Right lobe of liver (tissue), 6 donors: ENCODE data around the gene CEP72. TPM values are rescaled to one million over a fixed set of nuclear protein-coding genes. Genes with fewer than 3 reads are reported as not detected.
A peak's percentile ranks its signal among the peaks of the same experiment; 100 is the strongest.
"Not testable (repeated sequence)": the region's sequence is repeated elsewhere in the genome, so short reads cannot be mapped to it uniquely, and the experiment has no call there.

ENCODE experiments used
- ATAC-seq, 4 donors: fragments of 200-7000 bp; cut with Tn5 transposase; one replicate each; pipeline ENCODE4 v1.9.1; 2020; ENCODE audit warnings: mild to moderate bottlenecking in 4 of 4, moderate library complexity in 4 of 4
- DNase-seq, 3 donors: peaks; one replicate each; pipeline ENCODE4 v3.0.0-alpha.2; 2020
- H3K27ac ChIP-seq, 3 donors: fragments of 200-600 bp; one replicate each; pipeline ENCODE4 v1.8.0; 2022
- H3K27me3 ChIP-seq, 2 donors: fragments of 200-600 bp; one replicate each; pipeline ENCODE4 v1.8.0; 2022
- H3K36me3 ChIP-seq, 4 donors: fragments of 200-600 bp; sonication (generic) in 1 of 4; one replicate each; pipeline versions ENCODE4 v1.5.1 to v1.8.0; 2017 to 2022; ENCODE audit warnings: control low read depth in 1 of 4
- H3K4me1 ChIP-seq, 4 donors: fragments of 200-600 bp; sonication (generic) in 1 of 4; one replicate each; pipeline versions ENCODE4 v1.5.1 to v1.8.0; 2017 to 2022; ENCODE audit warnings: control low read depth in 1 of 4
- H3K4me3 ChIP-seq, 3 donors: fragments of 200-600 bp; one replicate each; pipeline ENCODE4 v1.8.0; 2022
- H3K9me3 ChIP-seq, 4 donors: fragments of 200-600 bp; sonication (generic) in 1 of 4; one replicate each; pipeline versions ENCODE4 v1.5.1 to v1.8.0; 2017 to 2022; ENCODE audit warnings: control low read depth in 1 of 4
- POLR2A ChIP-seq: fragments of 450-650 bp; IDR thresholded peaks from one replicate; pipeline ENCODE4 v1.6.1; 2017; ENCODE audit warnings: antibody characterized with exemption, mild to moderate bottlenecking
- WGBS: methylation state at CpG from one replicate; pipeline ENCODE4 v1.1.6; 2018; ENCODE audit warnings: low coverage, low lambda C conversion rate; ENCODE audit not compliant: insufficient coverage; ENCODE audit errors: missing lambda C conversion rate; 5-methylcytosine and 5-hydroxymethylcytosine counted together
- intact Hi-C, 2 donors: fragments of 100-400 bp; cut with DNase I; formaldehyde crosslinking; loops; one replicate each; pipeline versions ENCODE4 v1.11.2 to v1.14.1; 2022
- total RNA-seq, 6 experiments: library from RNA; depleted of rRNA in 2 of 6; stranded (reverse); fragments of >200 nt in 2 of 6; fragmentation: NEBNext Ultra II Directional in 3 of 6; extraction: Animal tissue kit (Norgen Biotek cat#: 25700) in 3 of 6; gene quantifications; one replicate each; pipeline versions ENCODE4 v1.1.0 to v1.2.4, GENCODE V29; 2016 to 2023
- TF ChIP-seq, protein P1 (sequence below), 4 donors: fragments of 200-600 bp in 3 of 4; fragments of 450-650 bp in 1 of 4; IDR thresholded peaks; one replicate each; pipeline versions ENCODE4 v1.5.1 to v1.8.0; 2016 to 2022; ENCODE audit warnings: antibody characterized with exemption in 4 of 4, mild to moderate bottlenecking in 2 of 4
- donor health status: DM: no; HTN: yes; CAD: no.
- donor health status: DM: no; HTN: no; CAD: no.
- donor health status: DM: no; HTN: no; CAD: no.
- donor health status: DM: no; HTN: yes; CAD: no.
- donor health status: DM: no; HTN: yes; CAD: no.

The CEP72 gene
- total RNA-seq, 6 experiments from 2014 or later: 3.4 to 6.0 (median 4.2) TPM

DNA sequence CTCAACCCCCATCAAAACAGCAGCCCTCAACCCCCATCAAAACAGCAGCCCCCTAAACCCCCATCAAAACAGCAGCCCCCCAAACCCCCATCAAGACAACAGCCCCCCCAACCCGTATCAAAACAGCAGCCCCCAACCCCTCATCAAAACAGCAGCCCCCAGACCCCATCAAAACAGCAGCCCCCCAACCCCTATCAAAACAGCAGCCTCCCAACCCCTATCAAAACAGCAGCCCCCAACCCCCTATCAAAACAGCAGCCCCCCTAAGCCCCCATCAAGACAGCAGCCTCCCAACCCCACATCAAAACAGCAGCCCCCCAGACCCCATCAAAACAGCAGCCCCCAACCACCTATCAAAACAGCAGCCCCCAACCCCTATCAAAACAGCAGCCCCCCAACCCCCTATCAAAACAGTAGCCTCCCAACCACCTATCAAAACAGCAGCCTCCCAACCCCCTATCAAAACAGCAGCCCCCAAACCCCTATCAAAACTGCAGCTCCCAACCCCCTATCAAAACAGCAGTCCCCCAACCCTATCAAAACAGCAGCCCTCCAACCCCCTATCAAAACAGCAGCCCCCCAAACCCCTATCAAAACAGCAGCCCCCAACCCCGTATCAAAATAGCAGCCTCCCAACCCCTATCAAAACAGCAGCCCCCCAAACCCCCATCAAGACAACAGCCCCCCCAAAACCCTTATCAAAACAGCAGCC, 79.8 kb downstream of the CEP72 start:
- no peak for TF ChIP-seq POLR2A
- TF ChIP-seq, protein P1, sequence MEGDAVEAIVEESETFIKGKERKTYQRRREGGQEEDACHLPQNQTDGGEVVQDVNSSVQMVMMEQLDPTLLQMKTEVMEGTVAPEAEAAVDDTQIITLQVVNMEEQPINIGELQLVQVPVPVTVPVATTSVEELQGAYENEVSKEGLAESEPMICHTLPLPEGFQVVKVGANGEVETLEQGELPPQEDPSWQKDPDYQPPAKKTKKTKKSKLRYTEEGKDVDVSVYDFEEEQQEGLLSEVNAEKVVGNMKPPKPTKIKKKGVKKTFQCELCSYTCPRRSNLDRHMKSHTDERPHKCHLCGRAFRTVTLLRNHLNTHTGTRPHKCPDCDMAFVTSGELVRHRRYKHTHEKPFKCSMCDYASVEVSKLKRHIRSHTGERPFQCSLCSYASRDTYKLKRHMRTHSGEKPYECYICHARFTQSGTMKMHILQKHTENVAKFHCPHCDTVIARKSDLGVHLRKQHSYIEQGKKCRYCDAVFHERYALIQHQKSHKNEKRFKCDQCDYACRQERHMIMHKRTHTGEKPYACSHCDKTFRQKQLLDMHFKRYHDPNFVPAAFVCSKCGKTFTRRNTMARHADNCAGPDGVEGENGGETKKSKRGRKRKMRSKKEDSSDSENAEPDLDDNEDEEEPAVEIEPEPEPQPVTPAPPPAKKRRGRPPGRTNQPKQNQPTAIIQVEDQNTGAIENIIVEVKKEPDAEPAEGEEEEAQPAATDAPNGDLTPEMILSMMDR (IDR thresholded peaks at IDR 0.05): no peak
- intact Hi-C loops: no loop called here
- WGBS: 24% methylated on average over 2 of the region's 2 CpGs
- ATAC-seq (no peak), DNase-seq (no peak)
- no peaks in the 10 kb centered on the region for H3K4me1 ChIP-seq
- H3K9me3 ChIP-seq: no peaks in the 10 kb centered on the region
- no peak overlapping the region for H3K27ac ChIP-seq
- no peaks in the 10 kb centered on the region for H3K36me3 ChIP-seq
- H3K27me3 ChIP-seq: no peaks in the 10 kb centered on the region
- peak overlapping the region; percentile 44 to 66 (median 52) for H3K4me3 ChIP-seq

DNA sequence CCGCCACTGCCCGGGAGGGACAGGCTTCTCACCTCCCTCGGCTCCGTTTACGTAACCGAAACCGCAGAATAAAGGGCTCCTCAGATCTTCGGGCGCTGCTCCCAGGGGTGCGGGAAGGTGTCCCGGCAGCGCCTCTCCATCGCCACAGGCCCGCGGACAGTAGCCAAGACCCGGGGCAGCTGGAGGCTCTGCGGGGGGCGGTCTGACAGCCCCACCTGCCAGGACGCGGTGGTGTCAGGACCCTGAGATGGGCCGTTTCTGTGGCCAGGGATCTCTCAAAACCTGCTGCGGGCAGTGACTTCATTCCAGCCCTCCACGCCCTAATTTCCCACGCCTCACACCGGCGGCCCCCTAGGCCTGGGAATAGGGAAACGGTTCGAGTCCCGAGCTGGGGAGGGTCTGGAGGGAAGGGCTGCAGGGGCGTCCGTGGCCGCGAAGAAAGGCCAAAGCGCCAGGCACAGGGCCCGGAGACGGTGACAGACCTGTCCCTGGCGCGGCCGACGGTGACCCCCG, 80.4 kb downstream of the CEP72 start:
- 0% methylated on average over 12 of the region's 41 CpGs for WGBS
- DNase-seq (peak in 1 of 3 donors; percentile 65), ATAC-seq (peak; percentile 7 to 35 (median 28))
- H3K9me3 ChIP-seq, H3K27me3 ChIP-seq, H3K4me1 ChIP-seq, intact Hi-C loops, H3K36me3 ChIP-seq: not testable (repeated sequence)
- peak overlapping the region; percentile 44 to 66 (median 52) for H3K4me3 ChIP-seq
- H3K27ac ChIP-seq: peak overlapping the region in 1 of 3 donors; percentile 21

DNA sequence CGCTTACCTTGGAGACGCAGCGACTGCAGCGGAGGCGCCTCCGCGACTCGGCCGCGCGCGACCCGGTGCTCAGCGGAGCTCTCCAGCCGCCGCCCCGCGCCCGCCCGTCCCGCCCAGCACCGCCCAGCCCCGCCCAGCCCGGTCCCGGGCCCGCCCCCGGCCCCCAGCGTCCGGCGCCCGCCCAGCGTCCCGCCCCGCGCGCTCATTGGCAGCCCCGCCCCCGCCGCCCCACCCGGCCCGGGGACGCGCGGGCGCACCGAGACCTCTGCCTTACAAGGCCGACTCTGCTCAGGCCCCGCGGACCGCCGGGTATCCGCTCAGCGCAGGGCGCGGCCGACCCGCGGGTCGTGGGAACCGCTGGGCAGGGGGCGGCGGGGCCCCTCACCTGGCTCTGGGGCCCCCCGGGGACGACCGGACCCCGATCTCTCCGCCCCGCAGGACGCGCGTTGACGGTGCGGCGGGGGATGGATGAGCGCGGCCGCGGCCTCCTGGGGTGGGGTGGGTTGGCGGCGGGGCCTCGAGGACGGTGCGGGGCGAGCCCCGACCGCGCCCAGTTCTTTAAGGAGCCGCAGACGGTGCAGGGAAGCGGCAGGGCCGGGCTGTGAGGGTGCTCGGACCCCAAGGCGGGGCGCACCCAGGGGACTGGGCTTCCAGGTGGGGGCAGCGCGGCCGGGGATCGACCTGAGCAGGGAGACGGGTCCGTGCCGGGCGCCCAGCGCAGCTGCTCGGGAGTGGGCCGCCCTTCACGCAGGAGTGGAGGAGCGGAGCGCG, 81.3 kb downstream of the CEP72 start, which contains the start of gene TPPP:
TSS of gene TPPP (minus strand) at position 82 of the 771 bp plus-strand sequence. CDS start 15,292 bp downstream, outside the sequence.
- 1% methylated on average over 18 of the region's 109 CpGs for WGBS
- intact Hi-C loops, H3K27me3 ChIP-seq, H3K9me3 ChIP-seq, H3K36me3 ChIP-seq, H3K4me1 ChIP-seq: not testable (repeated sequence)
- H3K4me3 ChIP-seq: peak within 1 kb of the TSS; percentile 49 to 66 (median 52)
- TF ChIP-seq POLR2A: peak; percentile 88
- ATAC-seq: peak; percentile 90 to 94 (median 92)
- H3K27ac ChIP-seq: peak within 1 kb of the TSS in 2 of 3 donors; percentile 47 to 53
- DNase-seq: peak; percentile 93 to 94 (median 93)

DNA sequence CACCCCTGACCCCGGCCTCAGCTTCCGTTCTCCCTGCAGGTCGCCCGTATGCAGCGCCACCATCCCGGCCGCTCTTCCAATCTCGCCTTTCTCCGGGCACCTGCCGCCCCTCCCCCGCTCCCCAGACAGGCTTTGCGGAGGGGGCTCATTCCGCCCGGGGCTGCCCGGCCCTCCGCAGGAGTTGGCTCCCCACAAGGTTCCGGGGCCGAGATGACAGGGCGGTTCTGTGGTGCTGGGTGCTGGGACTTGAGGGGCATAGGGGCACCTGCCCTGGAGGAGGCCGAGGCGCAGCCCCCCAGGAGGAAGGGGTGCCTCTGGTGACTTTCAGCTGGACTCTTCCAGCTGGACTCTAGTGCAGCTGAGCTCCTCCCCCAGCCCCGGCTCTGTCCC, 81.9 kb downstream of the CEP72 start:
- ATAC-seq: peak; percentile 6 to 53 (median 22)
- peak in 1 of 3 donors; percentile 65 for DNase-seq
- H3K4me1 ChIP-seq, intact Hi-C loops, H3K27me3 ChIP-seq, H3K36me3 ChIP-seq, H3K9me3 ChIP-seq: not testable (repeated sequence)
- peak overlapping the region; percentile 43 to 66 (median 49) for H3K4me3 ChIP-seq
- WGBS: 22% methylated on average over 6 of the region's 22 CpGs
- H3K27ac ChIP-seq: peak overlapping the region in 1 of 3 donors; percentile 53

DNA sequence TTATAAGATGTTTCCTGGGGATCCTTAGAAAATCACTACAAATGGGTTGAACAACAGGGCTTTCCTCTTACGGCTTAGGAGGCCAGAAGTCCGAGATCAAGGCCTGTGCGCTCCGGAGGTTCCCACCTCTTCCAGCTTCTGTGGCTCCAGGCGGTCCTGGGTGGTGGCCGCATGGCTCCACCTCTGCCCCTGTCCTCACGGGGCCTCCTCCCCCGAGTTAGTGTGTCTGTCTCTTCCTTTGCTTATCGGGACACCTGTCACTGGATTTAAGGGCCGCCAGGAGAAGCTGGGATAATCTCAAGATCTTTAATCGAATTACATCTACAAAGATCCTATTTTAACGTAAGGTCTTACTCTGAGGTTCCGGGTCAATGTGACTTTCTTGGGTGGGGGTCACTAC, 83.3 kb downstream of the CEP72 start:
- intact Hi-C loops, ATAC-seq, H3K4me3 ChIP-seq, H3K27me3 ChIP-seq, H3K4me1 ChIP-seq, DNase-seq, H3K27ac ChIP-seq, H3K9me3 ChIP-seq, H3K36me3 ChIP-seq: not testable (repeated sequence)
- no CpG with 5 or more reads among the region's 13 CpGs for WGBS

DNA sequence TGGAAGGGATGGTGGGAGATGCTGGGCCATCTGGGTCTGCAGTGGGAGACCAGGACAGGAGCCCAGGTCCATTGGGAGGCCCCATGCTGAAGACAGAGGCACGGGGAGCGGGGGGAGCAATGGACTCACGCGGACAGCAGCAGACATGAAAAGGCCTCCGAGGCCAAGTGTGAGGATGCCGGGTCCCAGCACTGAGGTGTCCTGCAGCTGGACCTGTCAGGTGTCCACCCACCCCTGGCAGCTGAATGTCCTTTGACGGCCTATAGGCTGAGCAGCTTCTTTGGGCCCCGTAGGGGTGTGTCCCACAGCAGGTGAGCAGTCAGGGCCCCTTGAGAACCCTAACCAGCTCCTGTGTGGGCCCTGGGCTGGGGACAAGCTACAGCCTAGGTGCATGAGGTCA, 84.1 kb downstream of the CEP72 start:
- DNase-seq, H3K4me1 ChIP-seq, H3K9me3 ChIP-seq, intact Hi-C loops, H3K27me3 ChIP-seq, H3K27ac ChIP-seq, ATAC-seq, H3K4me3 ChIP-seq, H3K36me3 ChIP-seq: not testable (repeated sequence)
- WGBS: no CpG with 5 or more reads among the region's 8 CpGs

DNA sequence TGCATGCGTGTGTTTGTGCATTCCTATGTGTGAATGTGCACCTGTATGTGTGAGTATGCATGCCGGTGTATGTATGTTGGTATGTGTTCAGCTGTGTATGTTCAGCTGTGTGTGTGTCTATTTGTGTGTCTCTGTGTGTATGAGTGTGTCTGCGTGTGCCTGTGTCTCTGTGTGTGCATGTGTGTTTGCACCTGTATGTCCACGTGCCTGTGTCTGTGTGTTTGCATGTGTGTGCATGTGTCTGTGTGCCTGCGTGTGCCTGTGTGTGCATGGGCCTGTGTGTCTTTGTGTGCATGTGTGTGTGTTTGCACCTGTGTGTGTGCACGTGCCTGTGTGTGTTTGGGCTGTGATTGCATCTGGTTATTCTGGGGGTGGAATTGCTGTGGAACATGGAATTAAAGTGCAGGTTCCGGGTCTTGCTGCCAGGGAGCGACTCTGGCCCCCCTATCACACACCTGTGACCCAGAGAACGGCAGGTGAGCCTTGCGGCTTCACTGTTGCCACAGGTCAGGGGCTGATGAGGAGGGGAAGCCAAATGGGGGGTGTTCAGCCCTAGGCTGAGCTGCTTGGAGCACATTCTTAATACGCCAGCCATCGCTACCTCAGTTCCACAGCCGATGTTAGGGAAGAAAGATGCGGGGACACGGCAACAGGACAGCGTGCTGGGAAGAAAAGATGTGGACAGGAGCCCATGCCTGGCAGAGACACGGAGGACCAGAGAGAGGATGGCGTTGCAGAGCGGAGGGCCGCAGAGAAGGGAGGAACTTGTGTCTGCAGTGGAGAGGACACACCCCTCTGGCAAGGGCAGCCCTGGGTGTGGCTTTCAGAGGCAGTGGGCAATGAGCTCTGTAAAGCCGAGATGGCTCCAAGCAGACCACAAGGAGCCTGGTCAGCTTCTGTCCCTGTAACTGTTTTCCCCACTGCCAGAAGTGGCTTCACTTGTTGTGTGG, 84.9 kb downstream of the CEP72 start:
- H3K4me1 ChIP-seq, intact Hi-C loops, H3K9me3 ChIP-seq, H3K36me3 ChIP-seq, ATAC-seq, H3K27ac ChIP-seq, H3K27me3 ChIP-seq, DNase-seq, H3K4me3 ChIP-seq: not testable (repeated sequence)
- WGBS: 90% methylated on average over 7 of the region's 21 CpGs
